ENCODE results near the gene GAPT. TPM values are rescaled to one million over a fixed set of nuclear protein-coding genes. Genes with fewer than 3 reads are reported as not detected.

The GAPT gene
- total and polyA plus RNA-seq, 10 donors = 19.3 to 56.0 (median 34.2) TPM

DNA sequence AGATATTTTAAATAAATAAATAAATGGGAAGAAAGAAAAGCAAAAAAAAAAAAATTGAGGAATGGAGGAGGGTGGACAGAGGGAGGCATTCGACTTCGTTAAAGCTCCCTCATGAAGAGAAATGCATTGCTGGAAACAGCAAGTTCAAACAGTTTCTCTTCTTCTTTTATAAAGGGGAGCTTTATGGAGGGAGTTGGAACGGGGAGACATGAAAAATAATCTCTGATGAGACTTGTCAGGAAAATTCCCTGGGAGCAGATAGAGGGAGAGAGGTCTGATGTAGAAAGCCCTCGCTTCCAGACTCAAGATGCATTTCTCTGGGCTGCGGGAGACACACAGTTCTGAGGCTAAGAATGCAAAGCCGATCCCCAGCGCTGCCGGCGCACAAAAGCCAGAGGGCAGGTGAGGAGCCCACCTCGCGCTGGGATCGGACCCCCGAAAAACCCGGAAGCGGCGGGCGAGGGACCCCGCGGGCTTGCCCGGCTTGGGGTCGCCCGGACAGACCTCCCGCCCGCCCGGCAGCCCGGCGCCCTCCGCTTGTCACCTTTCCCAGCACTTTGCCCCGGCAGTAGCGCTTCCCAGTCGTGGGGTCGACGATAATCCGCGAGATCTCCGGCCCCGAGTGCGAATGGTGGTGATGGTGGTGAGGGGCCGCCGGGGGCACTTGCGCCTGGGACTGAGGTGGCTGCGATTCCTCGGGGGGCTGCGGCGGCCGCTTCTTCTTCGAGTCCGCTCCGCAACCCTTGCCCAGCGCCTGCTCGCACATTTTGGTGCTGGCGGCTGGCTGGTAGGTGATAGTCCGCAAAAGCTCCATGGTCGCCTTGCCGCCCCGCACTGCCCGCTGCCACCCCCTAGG is 31.9 kb upstream of the GAPT start:
- TF ChIP-seq POLR2A (IDR thresholded peaks at IDR 0.05) = no peak
- no peak for TF ChIP-seq POLR2AphosphoS5 (IDR thresholded peaks at IDR 0.05)
- TF ChIP-seq, protein P1, sequence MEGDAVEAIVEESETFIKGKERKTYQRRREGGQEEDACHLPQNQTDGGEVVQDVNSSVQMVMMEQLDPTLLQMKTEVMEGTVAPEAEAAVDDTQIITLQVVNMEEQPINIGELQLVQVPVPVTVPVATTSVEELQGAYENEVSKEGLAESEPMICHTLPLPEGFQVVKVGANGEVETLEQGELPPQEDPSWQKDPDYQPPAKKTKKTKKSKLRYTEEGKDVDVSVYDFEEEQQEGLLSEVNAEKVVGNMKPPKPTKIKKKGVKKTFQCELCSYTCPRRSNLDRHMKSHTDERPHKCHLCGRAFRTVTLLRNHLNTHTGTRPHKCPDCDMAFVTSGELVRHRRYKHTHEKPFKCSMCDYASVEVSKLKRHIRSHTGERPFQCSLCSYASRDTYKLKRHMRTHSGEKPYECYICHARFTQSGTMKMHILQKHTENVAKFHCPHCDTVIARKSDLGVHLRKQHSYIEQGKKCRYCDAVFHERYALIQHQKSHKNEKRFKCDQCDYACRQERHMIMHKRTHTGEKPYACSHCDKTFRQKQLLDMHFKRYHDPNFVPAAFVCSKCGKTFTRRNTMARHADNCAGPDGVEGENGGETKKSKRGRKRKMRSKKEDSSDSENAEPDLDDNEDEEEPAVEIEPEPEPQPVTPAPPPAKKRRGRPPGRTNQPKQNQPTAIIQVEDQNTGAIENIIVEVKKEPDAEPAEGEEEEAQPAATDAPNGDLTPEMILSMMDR (IDR thresholded peaks at IDR 0.05 in 8 of 11, conservative IDR thresholded peaks at IDR 0.05 in 3 of 11) = no peak
- Histone ChIP-seq H3K9me3 (no peaks in the 10 kb centered on the region), H3K4me3 (peak overlapping the region; percentile 43 to 78 (median 69)), H3K36me3 (peaks cover 0 to 36% (median 13%) of the 10 kb centered on the region in 6 donors), H3K4me1 (peaks cover 0 to 37% (median 15%) of the 10 kb centered on the region in 6 donors), H3K27ac (peak overlapping the region; percentile 91 to 99 (median 97)), H3K27me3 (replicated peaks in 1 of 7) (peaks cover 0 to 20% (median 0%) of the 10 kb centered on the region in 7 donors)
- WGBS, 5 donors = 0 to 1% (median 1%) methylated on average over 21 to 57 of the region's 57 CpGs
- intact Hi-C loops (cut with DNase I; ENCODE audit: low total_unique reads) = loop anchor here (5.0 to 10.0 kb wide), 5 partner anchors 572 to 1162 kb away; no protein-coding TSS in a partner anchor
- DNase-seq = no peak

DNA sequence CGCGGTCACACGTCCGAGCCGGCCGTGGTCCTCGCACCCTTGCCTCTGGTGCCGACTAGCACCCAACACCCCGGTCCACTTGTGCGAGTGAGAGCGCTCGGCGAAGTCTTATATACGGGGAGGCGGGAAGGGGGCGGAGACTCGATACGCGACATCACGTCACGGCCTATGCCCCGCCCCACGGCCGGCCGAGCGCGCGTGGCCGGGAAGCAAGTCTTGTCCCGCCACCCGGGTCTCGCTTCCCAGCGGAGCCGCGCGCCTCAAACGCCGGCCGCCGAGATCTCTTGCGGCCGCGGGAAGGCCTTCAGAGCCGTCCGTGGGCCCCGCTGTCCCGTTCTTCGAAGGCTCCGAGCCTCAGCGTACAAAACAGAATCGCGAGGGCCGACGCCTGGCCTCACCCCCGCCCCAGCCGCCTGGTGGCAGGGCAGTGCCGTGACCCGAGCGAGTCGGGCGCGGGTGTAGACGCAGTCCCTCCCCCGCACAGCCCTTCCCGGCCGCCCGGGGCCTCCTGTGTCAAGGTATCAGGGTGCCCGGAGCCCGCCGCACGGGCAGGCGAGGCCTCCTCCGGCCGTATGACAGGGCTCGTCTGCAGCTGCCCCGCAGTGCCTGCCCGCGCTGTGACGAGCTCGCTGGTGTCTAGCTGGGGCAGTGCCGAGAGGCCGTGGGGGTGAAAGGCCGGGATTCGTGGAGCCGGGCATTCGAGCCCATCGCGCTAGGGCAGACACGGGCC is 31.1 kb upstream of the GAPT start, which contains the start of gene PLK2:
TSS of gene PLK2 (minus strand) at position 85 of the 730 bp plus-strand sequence. CDS start 127 bp downstream, outside the sequence.
- Histone ChIP-seq H3K27ac (peak within 1 kb of the TSS; percentile 91 to 99 (median 97)), H3K9me3 (no peaks in the 10 kb centered on the region), H3K4me3 (peak within 1 kb of the TSS; percentile 43 to 78 (median 69)), H3K4me1 (peaks cover 0 to 37% (median 15%) of the 10 kb centered on the region in 6 donors), H3K27me3 (replicated peaks in 1 of 7) (peaks cover 0 to 20% (median 0%) of the 10 kb centered on the region in 7 donors), H3K36me3 (peaks cover 0 to 28% (median 9%) of the 10 kb centered on the region in 6 donors)
- TF ChIP-seq, protein P1 (IDR thresholded peaks at IDR 0.05 in 8 of 11, conservative IDR thresholded peaks at IDR 0.05 in 3 of 11) = peak in 9 of 11 experiments; percentile 33 to 74 (median 66)
- TF ChIP-seq POLR2A (IDR thresholded peaks at IDR 0.05) (peak; percentile 90 to 99 (median 98)), POLR2AphosphoS5 (IDR thresholded peaks at IDR 0.05) (peak; percentile 100)
- WGBS, 5 donors = 0 to 1% (median 0%) methylated on average over 4 to 89 of the region's 89 CpGs
- DNase-seq = peak; percentile 98
- intact Hi-C loops (cut with DNase I; ENCODE audit: low total_unique reads) = loop anchor here (5.0 to 10.0 kb wide), 4 partner anchors 683 to 1163 kb away; no protein-coding TSS in a partner anchor

DNA sequence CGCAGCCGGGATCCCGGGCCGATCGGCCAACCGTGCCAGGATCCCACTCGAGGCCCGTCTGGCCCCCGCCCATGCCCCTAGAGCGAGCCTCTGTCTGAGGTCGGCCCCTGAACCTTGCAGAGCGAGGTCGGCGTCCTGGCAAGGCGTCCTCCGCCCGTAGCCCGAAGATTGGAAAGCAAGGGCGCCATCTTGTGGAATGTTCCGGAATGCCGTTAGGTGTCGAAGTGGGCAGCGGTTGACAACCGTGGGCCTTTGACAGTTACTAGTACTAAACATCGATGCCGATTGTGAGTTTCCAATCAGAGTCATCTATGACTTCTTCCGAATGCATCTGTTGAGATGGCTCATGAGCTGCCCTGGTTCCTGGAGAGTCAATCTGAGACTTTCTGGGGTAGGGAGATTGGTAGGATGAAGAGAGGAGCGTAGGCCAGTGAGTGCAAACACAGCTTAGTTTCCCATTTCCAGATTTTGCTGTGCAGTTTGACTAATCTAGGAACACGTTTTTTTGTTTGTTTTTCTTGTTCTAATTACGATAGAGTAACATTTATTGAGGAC is 30.4 kb upstream of the GAPT start:
- peaks cover 0 to 20% (median 0%) of the 10 kb centered on the region in 7 donors for H3K27me3 ChIP-seq (replicated peaks in 1 of 7)
- 6 to 11% (median 8%) methylated on average over 12 to 30 of the region's 30 CpGs for WGBS, 5 donors
- H3K36me3 ChIP-seq = peaks cover 0 to 22% (median 6%) of the 10 kb centered on the region in 6 donors
- H3K4me1 ChIP-seq = peaks cover 0 to 37% (median 15%) of the 10 kb centered on the region in 6 donors
- no peaks in the 10 kb centered on the region for H3K9me3 ChIP-seq
- no peak for DNase-seq
- intact Hi-C loops (cut with DNase I; ENCODE audit: low total_unique reads) = loop anchor here (5.0 to 10.0 kb wide), 4 partner anchors 684 to 1164 kb away; no protein-coding TSS in a partner anchor
- H3K4me3 ChIP-seq = peak overlapping the region; percentile 43 to 78 (median 69)
- H3K27ac ChIP-seq = peak overlapping the region; percentile 91 to 99 (median 97)
- TF ChIP-seq POLR2AphosphoS5 (IDR thresholded peaks at IDR 0.05) (peak in 2 of 3 donors; percentile 39 to 75), POLR2A (IDR thresholded peaks at IDR 0.05) (no peak)
- TF ChIP-seq, protein P1 (IDR thresholded peaks at IDR 0.05 in 8 of 11, conservative IDR thresholded peaks at IDR 0.05 in 3 of 11) = peak; percentile 60 to 86 (median 75)

All from spleen (tissue), 11 donors.